MV-4-11 (cell line): ENCODE data around the gene TMEM175.
"Not testable (repeated sequence)": the region's sequence is repeated elsewhere in the genome, so short reads cannot be mapped to it uniquely, and the experiment has no call there.

Experiments used
- DNase-seq: peaks from one replicate; lab custom pipeline; 2025; lab: John Stamatoyannopoulos, UW

The TMEM175 gene

DNA sequence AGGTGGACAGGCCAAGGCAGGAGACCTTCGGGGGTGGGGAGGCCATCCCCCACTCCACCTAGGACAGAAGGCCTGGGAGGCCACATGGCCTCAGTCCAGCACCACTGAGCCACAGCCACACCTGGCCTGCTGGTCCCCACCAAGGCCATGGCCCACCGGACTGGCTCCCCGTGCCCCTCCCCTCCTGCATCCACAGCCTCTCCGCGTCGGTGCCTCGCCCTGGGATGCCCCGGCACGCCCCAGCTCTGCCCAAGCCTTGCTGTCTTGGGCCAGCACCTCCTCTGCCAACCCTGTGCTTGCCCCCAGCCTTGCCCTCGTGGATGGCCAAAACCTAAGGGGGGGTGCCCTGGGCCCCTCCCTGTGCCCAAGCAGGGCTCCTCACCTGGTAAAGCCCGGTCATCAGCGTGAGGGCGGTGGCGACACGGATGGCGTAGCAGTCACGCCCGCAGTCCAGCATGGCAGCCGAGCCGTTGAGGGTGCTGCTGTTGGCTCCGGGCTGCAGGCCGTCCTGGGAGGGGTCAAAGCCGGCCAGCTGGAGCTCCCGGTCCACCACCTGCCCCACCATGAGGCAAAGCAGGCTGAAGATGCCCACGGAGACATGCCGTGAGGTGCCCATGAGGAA is 58.6 kb downstream of the TMEM175 start:
- DNase-seq = no peak

DNA sequence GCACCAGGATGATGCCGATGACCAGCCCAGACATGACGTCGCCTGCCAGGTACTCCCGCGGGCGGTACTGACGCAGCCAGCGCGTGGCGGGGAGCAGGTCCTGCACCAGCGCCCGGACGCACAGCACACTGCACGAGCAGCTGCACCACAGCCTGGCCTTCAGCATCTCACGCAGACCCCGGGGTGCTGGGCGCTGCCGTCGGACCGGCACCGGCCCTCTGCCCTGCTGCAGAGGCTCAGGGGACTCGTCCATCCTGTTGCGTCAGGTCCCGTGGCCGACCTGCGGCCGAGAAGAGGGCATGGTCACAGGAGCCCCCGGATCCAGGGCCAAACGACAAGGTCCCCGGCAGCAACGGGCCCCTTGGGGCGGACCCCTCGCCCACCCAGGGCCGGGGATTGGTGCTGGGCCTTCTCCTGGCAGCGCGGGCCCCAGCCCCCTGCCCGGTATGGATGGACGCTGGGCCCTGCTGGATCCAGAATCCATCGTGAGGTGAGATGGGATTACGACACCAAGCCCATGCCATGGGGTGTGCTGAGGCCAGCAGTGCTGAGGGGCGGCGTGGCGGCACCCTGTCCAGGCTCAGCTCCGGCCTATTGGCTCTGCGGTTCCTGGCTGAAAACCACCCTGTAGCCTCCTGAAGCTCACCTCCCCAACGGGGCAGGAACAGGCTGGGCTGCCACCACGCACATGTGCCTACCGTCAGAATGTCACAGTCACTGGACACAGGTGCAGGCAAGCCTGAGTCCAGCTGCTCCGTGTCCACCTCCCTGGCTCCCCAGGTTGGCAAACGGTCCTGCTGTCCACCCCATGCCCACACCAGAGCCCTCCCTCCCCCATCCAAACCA is 59.4 kb downstream of the TMEM175 start:
- DNase-seq = no peak

DNA sequence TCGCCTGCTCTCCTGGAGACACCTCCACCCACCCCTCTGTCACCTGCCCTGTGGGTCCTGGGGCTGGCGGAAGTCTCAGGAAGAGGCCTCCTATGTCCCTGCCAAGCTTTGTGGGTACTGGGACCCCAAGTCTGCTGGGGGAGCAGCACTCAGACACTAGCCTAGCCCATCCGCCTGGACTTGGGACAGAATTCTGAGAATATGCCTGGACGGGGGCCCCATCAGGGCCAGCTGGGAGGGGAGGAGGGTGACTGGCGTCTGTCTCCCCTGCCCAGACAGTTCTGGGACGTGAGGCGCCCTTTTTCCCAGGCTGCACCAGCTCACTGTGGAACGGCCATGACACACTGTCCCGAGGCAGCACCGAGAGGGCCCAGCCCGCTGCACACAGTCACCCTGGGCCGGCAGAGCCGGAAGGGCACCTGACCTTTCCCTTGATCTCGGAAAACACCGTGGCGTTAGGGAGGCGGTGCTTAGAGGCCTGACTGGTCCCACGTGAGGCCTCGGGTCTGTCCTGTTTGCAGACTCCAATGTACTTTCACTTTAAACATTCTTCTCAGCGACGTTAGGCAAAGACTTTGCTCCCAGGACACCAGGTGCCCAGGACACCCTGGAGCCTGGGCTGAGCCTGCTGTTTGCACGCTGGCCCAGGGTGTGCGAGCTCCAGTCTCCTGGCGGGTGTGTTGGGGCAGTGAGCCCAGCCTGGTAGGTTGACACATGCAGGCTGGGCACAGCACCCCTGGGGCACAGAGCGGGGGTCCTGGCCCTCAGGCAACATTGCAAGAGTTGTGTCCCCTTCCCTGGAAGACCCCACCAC is 60.2 kb downstream of the TMEM175 start:
- no peak for DNase-seq

DNA sequence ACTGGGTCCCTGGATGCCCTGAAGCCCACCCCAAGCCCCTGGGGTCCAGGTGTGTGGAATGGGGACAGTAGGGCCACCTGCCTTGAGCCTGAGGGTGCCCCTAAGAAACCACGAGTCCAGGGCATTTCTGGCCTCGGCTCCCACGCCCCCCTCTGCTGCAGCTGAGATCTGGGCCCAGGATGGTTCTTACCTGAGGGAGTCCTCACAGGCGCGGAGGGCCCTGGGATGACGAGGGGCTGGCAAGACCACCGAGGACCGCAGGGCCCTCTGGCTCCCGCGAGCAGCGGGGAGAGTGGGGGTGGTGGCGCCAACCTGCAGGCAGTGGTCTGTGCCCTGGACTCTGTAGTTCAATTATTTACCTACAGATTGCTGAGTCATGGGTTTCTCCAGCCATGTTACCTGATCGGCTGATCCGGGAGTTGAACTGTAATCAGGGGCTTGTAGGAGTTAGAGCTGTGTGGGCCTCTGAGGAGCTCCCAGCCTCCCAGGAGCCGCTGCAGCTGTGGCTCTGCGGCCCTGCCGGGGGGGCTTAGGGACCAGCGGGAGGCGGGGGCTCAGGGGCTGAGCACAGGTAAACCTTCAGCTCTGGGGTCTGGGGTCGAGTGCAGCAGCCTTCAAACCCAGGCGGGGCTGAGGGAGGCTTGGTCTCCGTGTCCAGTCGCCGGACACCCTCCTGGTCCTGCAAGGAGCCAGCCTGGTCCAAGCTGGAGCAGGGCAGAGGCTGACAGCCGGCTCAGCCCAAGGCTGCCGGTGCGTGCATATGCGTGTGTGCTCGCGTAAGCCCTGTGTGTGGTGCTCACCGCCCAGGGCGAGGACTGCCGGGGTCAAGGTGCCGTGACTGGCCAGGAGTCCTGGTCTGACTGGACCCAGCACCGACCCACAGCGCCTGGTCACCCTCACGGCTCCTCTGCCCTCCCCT is 61.1 kb downstream of the TMEM175 start, which contains the start of gene SLC26A1:
SLC26A1 (minus strand) TSS at position 294 of the 919 bp plus-strand sequence. CDS start 1,701 bp downstream, outside the sequence.
- DNase-seq = no peak

DNA sequence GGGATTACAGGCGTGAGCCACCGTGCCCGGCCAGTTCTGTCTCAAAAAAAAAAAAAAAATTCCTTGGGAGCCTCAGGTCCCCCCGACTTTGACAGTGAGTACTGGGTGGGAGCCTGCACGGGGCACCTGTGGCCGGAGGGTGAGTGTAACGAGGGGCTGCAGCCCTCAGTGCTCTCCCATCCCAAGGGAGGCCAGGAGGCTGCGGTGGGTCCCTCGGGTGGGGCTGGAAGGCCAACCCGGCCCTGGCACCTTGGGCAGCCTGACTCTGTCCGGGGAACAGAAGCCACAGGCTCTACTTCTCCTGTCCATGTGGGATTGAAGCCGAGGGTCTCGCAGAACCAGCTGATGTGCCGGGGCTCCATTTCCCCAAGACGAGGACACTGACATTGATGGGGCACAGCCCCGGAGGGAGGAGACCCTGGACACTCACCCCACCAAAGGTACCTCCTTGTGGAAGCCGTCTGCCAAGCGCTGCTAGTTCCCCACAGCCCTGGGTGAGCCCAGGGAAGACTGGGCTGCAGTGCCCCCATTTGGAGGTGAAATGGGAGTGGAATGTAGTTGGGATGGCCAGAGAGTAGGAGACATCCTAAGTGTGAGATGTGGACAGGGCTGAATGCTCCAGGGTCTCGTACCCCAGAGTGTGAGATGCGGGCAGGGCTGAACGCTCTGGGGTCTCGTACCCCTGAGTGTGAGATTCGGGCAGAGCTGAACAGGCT is 63.2 kb downstream of the TMEM175 start:
- DNase-seq = no peak

DNA sequence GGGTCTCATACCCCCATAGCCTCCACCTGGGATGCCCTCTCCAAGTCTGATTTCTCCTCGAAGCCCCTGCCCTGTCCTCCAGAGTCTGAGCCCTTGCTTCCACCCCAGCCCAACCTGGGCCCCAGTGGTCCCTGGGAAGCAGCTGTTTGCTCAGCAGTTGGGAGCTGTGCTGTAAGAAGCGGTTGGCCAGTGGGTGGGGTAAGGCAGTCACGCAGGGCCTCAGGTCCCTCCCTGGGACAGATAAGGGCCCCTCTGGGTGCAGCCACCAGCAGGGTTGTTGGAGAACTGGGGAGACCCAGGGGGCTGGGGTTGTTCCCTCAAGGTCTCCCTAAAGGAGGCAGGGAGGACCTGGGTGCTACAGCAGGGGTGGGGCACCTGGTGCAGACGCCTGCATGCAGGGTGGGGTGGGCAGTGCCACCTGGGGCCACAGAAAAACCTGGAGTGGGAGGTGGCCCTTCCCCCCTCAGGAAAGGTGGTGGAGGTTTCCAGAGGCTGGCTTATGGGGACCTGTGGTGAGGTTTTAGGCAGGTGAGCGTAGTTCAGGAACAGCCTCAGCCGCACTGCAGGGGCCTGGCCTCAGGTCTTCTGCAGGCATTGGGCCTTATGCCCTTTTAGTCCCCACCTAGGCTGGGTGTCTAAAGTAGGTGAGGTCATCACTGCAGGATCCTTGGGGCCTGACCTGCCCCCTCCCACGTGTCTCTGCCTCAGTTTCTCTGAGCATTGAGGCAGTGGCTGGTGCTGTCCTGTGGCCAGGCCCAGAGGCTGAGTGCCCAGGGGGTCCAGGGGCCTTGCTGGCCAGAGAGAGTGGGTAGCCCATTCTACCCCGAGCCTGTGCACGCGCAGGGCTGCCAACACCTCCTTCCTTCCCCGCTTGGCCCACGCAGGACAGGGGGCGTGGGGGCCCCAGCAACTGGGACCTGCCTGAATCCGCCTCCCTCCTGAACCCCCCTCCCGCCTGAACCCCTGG is 64.1 kb downstream of the TMEM175 start:
- no peak for DNase-seq

DNA sequence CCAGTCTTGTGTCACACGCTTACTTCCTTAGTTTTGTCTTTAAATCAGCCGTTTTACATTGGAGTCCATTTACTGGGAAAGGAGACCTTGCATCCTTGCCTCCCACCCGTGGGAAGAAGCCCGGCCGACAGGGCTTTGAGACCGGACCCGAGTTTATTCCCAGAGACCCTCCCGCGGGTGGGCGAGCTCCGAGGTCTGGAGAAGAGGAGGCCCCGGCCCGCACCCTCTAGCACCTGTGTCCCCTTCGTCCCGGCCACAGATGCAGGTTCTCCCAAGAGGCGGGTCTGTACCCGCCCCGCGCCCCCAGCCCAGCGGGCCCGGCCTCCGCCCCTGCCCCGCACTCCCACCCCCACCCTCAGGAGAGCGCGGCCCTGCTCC is 64.7 kb downstream of the TMEM175 start:
- DNase-seq = no peak

DNA sequence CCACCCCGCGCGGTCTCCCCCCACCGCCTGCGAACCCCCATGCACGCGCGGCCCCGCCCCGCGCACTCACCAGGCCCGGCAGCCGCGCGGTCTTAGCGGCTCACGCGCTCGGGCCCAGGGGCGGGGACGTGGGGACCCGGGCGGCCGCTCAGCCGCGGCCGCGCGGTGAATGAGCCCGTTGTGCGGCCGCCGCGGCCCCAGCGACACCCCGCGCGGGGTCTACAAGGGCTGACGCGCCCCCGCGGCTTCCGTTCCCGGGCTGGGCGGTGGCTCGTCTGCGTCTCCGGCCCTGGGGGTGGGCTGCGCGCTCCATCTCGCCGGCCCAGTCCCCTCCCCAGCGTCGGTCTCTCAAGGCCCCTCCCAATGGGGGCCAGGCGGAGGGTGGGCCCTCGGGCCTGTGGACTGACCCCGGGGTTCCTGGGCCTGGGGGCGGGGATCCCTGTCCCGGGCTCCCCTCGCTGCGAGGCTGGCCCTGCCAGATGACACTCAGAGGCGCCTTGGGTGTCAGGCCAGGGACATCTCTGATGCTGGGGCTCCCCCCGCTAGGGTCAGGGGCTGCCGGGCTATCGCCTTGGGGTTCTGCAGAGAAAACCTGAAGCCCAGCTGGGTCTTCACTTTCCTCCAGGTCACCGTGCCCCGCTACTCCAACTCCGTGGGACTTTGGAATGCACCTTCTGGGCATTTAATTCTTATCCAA is 65.3 kb downstream of the TMEM175 start:
- no peak for DNase-seq

DNA sequence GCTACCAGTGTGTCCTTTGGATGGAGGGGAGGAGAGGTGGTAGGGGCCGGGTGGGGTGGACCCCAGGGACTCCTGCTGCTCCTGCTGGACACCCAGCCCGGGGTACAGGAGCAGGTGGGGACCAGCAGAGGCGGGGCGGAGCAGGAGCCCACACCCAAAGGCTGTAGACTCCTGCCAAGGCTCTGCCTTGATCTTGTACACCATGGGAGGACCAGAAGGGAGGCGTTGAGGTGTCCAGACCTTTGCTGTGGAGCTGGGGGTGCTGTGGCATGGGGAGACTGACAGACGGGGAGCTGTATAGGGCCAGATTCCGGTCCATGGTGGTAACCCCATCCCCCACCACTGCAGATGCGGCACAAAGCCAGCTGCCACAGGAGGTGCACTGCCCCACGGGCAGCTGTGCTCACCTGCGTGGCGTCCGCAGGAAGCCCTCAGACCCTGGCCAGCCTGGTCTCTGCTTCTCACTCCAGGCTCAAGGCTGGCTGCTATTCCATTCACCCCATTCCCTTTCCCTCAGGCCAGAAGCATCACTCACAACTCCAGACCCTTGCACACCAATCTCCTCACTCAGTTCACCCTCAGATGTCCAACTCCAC is 65.9 kb downstream of the TMEM175 start:
- no peak for DNase-seq

DNA sequence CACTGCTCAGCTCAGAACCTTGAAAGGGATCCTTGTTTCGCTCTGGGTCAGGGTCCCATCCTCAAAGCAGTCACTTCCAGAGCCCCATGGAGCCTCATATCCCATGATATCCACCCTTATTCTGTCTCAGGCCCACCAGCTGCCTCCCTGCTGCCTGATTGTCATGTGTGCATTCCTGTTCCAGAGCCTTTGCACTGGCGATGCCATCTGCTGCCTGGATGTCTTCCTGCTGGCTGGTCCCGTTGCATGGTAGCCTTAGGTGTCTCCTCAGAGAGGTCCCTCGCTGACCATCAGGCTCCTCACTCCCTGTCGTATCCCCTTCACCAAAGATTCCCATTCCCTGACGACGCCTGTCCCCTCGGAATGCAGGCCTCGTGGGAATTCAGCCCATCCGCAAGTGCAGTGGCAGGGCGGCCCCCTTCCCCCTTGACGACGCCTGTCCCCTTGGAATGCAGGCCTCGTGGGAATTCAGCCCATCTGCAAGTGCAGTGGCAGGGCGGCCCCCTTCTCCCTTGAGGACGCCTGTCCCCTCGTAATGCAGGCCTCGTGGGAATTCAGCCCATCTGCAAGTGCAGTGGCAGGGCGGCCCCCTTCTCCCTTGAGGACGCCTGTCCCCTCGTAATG is 67.1 kb downstream of the TMEM175 start:
- DNase-seq = not testable (repeated sequence)

DNA sequence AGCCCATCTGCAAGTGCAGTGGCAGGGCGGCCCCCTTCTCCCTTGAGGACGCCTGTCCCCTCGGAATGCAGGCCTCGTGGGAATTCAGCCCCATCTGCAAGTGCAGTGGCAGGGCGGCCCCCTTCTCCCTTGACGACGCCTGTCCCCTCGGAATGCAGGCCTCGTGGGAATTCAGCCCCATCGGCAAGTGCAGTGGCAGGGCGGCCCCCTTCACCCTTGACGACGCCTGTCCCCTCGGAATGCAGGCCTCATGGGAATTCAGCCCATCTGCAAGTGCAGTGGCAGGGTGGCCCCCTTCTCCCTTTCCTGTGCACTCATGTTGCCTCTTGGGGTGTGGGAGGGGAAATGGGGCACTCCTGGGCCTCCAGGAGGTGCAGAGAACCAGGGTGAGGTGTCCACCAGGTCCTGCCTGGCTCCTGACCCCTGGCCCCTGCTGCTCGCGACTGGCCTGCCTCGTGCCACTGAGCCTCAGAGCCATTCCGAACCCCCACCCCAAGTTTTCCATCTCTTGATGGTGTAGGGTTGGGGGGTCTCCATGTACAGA is 67.7 kb downstream of the TMEM175 start:
- no peak for DNase-seq

DNA sequence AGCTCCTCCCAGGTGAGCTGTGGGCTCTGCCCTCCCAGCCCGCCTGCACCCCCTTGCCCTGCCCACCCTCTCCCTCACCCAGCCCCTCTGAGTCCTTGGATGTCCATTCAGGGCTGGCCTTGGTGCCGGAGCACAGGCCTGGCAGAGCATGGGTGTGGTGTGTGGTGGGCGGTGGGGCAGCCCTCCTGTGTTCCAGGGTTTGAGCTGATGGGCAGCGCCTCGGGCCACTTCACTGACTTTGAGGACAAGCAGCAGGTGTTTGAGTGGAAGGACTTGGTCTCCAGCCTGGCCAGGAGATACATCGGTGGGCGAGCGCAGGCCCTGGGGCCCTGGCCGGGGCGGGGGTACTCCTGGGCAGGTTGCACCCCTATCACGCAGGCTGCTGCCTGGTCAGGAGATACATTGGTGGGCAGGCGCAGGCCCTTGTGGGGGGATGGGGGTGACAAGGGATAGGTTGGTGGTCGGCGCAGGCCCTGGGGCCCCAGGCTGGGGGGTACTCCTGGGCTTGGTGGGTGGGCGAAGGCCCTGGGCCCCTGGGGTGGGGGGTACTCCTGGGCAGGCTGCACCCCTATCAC is 68.5 kb downstream of the TMEM175 start:
- DNase-seq = no peak

DNA sequence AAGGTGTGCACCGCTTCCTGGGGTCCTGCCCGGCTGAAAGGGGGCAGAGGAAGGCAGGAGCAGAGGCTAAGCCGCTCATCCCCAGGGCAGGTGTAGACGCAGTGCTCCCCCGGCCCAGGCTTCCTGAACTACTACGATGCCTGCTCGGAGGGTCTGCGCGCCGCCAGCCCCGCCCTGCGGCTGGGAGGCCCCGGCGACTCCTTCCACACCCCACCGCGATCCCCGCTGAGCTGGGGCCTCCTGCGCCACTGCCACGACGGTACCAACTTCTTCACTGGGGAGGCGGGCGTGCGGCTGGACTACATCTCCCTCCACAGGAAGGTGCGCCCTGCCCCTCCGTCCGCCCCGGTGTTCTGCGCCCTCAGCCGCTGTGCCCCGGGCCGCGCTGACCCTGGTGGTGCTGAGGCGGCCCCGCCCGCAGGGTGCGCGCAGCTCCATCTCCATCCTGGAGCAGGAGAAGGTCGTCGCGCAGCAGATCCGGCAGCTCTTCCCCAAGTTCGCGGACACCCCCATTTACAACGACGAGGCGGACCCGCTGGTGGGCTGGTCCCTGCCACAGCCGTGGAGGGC is 69.4 kb downstream of the TMEM175 start:
- no peak for DNase-seq

DNA sequence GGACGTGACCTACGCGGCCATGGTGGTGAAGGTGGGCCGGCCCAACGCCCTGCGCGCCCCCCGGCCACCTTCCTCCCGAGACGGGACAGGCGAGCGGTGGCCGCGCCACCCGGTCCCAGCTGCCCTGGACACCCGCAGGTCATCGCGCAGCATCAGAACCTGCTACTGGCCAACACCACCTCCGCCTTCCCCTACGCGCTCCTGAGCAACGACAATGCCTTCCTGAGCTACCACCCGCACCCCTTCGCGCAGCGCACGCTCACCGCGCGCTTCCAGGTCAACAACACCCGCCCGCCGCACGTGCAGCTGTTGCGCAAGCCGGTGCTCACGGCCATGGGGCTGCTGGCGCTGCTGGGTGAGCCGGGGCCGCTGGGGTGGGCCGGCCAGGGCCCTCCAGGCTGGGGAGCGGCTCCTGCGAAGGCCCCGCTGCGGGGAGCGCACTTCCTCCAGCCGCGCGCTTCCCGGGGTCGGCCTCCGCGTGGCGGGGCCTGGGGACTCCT is 69.9 kb downstream of the TMEM175 start:
- peak; percentile 54 for DNase-seq

DNA sequence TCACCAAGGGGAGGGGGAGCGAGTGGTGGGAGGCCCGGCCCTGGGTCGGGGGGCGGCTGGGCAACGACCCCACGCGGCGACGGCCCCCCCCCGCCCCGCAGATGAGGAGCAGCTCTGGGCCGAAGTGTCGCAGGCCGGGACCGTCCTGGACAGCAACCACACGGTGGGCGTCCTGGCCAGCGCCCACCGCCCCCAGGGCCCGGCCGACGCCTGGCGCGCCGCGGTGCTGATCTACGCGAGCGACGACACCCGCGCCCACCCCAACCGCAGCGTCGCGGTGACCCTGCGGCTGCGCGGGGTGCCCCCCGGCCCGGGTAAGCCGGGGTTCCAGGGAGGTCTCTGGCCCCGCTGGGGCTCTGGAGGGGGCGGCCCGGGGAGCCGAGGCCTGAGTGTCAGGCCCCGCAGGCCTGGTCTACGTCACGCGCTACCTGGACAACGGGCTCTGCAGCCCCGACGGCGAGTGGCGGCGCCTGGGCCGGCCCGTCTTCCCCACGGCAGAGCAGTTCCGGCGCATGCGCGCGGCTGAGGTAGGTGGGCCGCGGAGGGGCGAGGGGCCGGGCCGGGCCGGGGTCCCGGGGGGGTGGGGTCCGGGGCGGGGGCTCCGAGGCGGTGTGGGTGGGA is 70.5 kb downstream of the TMEM175 start:
- DNase-seq = no peak

DNA sequence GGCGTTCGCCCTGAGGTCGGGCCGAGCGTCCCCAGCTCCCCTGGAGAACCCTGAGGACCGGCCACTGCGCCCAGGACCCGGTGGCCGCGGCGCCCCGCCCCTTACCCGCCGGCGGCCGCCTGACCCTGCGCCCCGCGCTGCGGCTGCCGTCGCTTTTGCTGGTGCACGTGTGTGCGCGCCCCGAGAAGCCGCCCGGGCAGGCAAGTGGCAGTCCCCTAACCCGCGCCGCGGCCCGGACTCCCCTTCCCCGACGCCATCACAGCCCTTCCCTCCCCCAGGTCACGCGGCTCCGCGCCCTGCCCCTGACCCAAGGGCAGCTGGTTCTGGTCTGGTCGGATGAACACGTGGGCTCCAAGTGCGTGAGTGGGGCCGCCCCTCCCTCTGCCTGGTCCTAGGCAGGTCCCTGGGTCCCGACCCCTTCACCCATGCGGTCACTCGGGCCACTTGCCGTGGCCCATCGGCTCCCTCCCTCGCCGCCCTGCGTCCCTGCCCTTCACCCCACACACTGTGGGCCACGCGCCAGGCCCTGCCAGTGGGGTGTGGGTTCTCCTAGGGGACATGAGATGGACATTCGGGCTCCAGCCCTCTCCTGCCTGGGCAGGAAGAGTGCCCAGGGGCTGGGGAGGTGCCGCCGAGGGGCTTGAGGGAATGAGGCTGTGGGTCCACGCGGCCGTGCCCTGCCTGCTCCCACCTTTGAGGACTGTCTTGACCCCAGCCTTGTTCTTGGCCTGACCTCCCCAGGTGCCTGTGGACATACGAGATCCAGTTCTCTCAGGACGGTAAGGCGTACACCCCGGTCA is 71.2 kb downstream of the TMEM175 start:
- no peak for DNase-seq
